SIG-M5 treated with dmso at 0.1 percent for 504 hours (cell line): ENCODE results near the gene CARD9.

Experiments used
- DNase-seq: peaks from one replicate; lab custom pipeline; 2025; ENCODE audit not compliant: unreplicated experiment; lab: John Stamatoyannopoulos, UW

CARD9 gene

DNA sequence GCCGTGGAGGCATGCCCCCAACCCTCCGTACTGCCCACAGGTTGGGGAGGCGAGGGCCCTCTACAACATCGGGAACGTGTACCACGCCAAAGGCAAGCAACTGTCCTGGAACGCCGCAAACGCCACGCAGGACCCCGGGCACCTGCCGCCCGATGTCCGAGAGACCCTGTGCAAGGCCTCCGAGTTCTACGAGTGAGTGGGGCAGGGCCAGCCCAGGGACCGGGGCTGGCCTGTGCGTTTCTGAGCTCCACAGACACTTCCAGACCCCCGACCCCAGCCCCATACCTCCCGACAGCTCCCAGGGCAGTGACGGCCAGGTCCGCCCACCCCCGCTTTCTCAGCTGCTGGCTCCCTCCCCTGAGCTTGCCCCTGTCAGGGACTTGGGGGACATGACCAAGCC lies 36.6 kb downstream of the CARD9 start:
- DNase-seq: no peak

DNA sequence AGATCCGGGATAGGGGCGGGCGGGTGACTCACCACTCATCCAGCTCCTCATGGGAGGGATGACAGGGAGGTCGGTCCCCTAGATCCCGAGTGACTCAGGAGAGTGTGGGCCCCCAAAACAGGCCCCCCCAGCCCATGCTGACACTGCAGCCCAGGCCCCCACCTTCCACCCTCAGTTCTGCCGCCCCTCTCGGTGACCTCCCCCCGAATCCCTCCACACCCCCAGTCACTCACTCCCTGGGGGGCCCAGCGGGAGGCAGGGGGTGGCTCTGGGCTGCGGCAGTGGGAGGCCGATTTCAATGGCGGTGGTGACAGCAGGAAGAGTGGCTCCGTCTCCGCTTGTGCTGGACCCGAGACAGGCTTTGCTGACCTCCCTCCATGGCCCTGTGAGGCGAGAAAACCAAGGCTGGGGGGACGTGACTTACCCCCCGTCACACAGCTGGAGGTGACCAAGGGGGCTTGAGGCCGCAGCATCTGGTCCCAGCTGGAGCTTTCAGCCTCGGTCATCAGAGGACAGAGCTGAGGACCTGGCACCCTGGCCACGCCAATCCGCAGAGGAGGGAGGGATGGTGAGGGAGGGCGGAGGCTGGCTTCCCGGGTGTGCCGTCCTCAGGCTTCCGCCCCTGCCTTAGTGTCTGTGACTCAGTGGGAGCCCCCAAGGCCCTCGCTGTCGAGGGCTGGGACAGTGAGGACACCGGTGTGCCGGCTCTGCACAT lies 37.2 kb downstream of the CARD9 start:
- DNase-seq: no peak

DNA sequence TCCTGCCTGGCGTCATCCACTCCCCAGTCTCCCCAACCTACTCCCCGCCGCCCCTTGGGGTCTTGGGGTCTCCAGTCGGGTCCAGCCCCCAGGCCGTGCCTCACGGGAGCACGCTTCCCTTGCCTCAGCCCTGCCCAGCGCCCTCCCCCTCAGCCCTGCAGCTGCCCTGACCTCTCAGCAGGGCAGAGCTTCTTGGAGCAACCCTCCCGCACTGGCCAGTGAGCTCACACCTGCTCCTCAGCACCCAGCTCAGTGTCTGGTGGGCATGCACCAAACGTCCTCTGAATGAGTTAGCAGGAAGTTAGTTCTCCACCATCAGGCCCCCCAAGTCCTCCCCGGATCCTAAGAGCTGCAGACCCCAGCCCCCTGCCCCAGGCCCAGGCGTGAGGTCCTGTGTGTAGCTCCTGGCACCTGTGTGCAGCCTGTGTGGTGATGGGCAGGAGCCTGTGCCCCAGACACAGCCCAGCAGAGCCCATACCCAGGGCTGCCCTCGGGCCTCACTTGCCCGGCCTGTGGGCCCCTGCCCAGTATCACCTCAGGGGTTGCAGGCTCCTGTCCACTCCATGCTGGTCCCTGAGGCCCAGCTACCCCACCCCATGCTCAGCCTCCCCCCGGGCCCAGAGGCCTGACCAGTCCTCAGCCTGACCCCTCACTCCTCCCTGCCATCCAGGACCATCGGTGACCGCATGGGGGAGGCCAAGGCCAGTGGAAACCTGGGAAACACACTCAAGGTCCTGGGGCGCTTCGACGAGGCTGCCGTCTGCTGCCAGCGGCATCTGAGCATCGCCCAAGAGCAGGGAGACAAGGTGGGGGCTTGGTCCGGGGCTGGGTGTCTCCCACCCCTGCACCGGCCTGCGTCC lies 37.9 kb downstream of the CARD9 start:
- no peak for DNase-seq

DNA sequence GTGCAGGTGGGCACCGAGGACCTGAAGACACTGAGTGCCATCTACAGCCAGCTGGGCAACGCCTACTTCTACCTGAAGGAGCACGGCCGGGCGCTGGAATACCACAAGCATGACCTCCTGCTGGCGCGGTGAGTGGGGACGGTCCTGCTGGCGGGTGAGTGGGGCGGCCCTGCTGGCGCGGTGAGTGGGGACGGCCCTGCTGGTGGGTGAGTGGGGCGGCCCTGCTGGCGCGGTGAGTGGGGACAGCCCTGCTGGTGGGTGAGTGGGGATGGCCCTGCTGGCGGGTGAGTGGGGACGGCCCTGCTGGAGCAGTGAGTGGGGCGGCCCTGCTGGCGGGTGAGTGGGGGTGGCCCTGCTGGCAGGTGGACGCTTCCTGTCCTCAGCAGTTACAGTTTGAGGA lies 38.9 kb downstream of the CARD9 start:
- DNase-seq: no peak

DNA sequence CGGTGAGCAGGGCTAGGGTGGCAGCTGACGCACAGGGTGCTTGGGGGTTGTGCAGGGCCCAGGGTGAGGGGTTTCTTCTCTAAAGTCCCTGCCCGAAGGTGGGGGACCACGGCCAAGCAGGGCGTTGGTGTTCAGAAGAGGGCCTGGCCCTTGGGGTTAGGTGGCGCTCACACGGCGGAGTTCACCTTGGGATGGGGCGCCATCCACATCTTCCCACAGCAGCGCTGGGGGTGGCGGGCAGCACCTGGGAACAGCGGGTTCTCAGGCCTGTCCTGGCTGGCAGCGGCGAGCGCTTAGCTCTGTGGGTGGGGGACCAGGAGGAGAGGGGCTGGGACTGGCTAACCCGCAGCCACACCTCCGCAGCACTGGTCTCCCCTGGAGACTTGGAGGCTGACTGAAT lies 40.0 kb downstream of the CARD9 start:
- no peak for DNase-seq

DNA sequence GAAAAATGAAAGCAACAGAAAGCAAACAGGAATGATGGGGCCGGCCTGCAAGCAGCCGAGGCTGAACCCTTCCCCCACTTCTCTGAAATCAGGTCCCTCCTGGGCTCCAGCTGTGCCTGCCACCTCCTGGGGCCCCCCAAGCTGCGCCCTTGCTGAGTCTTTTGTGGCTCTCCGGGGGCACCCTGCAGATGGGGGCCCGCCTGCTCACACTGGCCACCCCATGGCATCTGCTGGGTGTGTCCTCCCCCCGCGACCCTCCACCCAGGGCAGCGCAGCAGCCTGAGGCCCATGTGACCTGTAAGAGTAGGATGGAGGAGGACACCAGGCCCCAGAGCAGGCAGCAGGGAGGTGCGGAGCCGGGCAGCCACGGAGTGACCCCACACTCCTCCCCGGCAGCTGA lies 40.4 kb downstream of the CARD9 start:
- no peak for DNase-seq

DNA sequence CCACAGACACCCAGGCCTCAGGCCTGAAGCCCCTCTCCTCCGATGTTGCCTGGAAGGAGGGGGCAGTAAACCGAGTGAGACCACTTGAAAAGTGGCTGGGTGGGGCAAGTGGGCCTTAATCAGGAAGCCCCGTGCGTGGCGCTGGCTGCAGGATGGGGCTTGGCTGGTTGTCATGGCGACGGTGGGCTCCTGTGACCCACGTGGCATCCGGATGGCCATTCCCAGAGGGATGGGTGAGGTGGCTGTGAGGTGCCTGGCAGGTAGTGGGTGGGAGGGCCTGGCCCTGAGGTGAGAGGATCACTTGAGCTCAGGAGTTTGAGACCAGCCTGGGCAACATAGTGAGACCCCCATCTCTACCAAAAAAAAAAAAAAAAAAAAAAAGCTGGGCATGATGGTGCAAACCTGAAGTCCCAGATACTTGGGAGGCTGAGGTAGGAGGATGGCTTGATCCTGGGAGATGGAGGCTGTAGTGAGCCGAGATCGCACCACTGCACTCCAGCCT lies 40.9 kb downstream of the CARD9 start:
- no peak for DNase-seq

DNA sequence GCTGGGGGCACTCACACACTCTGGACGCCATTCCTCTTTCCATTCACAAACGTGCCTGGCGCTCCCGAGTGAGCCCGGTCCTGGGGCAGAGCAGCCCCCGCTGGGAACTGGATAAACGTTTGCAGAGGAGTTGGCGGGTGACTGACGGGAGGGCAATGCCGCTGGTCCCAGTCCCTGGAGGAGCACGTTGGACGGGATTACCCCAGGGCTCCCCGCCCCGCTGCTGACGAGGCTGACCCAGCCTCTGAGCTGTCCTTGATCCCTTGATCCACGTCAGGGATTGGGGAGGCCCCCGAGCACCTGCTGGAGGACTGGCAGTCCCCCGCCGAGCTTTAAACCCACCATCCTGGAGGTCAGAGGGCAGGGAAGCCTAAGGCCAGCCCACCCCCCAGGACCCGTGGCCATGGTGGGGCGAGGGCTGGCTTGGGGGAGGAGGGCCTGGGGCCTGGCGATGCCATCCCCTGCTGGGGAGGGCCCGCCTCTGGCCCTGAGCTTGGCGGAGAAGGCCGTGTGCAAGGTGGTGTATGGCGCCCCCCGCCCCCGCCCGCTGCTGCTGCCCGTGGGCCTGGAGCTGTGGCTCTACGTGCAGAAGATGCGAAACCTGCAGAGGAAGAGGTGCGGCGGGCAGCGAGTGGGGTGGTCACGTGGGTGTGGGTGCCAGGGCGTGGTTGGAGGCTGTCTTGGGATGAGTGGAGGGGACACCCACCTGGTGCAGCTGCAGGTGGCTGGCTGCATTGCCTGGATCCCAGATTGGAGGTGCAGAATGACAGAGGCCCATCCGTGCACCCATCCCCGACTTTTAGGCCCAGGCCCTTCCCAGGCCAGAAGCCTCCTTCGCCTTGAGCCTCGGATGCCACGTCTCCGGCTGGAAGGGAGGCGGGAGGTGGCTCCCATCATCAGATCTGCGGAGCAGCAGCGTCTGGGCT lies 41.6 kb downstream of the CARD9 start:
- no peak for DNase-seq

DNA sequence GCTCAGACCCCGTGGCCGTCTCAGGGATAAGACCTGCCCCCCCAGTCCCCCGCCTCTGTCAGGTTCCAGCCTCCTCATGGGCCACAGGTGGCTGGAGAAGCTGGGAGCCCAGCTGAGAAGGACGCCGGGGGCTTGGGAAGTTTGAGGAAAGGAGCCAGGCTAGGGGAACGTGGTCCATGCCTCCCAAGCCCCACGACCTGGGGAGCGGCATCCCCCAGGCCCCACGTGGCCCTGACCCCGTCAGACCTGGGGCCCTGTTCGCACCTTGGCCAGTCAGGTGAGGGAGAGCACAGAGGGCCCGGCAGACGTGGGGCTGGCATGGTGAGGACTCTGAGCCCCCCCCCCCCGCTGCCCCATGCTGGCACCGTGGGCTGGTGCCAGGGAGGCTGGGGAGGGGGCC lies 42.4 kb downstream of the CARD9 start:
- no peak for DNase-seq

DNA sequence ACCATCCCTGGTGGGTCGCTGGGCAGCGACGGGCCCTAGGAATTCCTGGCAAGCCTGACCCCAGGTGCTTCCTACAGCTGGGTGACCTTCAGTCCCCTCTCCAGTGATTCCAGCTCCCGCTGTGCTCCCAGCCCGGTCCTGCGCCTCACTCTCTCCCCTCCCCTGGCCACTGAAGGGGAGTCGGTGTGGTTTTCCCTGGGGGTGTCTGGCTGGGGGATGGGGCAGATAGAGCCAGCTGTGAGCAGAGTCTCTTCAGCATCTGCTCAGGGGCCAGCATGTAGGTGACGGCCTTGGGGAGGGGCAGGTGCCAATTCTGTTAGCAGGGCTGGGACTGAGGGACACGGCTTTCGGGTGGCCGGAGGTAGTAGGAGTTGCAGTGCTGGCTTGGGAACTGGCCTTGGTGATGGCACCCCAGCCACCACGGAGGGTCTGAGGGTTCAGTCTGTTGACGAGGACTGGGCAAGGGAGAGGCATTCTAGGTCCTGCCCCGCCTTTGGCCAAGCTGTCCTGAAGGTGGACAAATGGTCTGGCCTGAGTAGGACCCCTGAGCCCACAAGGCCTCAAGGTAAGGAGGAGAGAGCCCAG lies 43.0 kb downstream of the CARD9 start:
- DNase-seq: no peak

DNA sequence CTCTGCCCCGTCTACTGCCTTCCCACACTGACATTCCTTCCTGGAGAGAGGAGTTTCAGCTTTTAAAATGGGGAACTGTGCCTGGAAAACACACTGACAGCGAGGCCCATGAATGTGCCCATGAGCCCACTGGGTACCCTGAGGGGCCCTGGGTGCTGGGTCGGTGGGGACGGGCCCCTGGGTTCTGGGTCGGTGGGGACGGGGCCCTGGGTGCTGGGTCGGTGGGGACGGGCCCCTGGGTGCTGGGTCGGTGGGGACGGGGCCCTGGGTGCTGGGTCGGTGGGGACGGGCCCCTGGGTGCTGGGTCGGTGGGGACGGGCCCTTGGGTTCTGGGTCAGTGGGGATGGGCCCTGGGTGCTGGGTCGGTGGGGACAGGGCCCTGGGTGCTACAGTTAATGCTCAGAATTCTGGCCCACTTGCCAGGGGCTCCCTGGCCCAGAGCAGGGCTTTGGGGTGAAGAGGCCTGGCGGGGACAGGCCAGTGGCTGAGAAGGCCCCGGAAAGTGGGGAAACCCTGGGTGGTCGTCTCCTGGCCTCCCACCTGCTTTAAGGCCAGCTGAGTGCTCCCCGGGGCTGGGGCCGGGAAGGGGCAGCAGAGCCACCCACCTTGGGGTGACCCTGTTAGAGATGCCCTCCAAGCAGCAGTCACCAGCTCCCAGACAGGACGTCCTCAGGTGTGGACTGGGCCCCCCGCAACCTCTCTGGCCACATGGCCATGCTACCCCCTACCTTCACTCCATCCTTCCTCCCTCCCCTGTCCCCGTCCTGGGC lies 43.6 kb downstream of the CARD9 start:
- DNase-seq: no peak

DNA sequence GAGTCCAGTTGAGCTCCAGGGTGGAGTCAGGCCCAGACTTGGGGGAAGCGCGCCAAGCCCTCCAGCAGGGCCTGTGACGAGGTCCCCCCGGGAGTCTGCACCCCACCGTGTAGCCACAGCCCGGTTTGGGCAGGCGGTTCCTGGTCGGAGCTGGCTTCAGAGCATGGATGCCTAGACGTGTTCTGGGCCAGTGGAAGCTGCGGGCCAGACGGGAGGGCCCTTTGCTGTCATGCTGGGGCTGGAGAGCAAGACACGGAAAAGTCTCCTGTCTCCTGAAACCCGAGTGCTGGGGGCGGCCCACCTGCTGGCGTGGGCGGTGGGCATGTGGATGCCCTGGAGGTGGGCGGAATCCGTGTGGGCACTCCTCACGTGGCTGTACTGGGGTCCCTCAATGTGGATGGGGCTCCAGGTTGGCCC lies 44.2 kb downstream of the CARD9 start:
- no peak for DNase-seq

DNA sequence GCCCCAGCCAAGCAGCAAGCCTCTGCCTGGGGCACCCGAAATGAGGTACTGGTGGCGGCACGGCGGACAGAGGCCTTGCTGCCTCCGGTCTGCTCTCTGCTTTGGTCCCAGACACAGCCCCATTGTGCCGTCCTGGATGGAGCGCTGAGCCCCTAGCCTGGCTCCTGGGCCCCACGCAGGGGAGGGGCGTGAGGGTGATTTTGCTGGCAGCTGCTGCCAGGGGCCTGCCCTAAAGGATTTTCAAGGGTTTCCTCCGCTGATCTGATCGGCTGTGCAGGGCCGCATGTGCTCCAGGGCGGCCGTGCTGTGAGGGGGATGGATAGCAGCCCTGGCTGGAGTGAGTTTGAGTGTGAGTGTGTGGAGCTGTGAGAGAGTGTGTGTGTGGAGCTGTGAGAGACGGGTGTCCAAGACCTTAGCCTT lies 44.8 kb downstream of the CARD9 start:
- no peak for DNase-seq

DNA sequence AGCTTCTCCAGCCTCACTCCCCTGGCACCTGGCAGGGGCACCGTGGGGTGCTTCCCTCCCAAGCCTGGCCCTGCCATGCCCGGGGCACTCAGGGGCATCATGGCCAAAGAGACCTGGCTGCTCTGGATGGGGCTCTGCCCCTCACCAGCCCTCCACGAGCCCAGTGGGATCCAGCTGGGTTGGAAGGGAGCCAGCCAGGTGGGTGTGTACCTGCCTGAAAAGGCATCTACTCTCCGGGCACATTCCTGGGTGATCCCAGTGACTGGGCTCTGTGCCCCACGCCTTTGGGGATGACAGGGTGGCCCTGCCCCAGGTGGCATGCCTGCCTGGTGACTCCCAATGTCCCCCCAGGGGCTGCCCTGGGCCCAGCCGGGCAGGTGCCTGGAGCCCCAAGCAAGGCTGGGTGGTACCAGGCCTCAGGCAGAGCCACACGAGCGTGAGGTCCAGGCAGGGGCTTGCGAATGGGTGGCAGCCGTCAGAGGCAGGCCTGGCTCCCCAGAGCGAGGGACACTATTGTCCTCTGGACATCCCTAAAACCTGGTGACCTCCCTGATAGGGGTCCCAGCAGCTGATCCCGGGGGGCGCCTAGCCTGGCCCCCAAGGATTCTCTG lies 45.4 kb downstream of the CARD9 start:
- DNase-seq: no peak

DNA sequence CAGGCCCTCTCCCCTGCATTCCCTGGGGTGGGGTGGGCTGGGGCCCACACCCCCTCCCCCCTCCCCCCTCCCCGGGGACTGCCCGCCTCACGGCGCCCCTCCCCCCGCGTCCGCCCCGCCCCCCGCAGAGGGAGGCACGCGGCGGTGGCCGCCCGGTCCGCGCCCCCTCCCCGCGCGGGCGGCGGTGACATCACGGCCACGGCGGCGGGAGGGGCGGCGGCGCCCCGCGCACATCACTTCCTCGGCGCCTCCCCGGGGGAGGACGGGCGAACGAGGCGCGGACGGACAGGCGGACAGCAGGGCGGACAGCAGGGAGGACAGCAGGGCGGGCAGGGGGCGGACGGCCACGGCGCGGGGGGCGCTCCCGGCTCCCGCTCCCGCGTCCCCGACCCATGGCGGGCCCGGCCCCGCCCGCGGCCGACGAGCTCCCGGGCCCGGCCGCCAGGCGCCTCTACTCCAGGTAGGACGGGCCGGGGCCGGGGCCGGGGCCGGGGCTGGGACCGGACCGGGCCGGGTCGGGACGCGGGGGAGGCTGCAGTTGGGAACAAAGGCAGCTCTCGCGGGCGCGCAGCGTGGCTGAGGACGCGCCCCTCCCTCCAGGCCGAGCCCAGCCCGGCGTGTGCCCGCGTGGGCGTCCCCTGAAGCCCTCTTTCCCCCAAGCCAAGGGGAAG lies 46.0 kb downstream of the CARD9 start, which contains the start of gene GPSM1:
Gene GPSM1, plus strand, starts transcription at position 236 of the 671 bp plus-strand sequence. Its CDS starts 157 bp downstream, at position 393.
- DNase-seq: no peak

DNA sequence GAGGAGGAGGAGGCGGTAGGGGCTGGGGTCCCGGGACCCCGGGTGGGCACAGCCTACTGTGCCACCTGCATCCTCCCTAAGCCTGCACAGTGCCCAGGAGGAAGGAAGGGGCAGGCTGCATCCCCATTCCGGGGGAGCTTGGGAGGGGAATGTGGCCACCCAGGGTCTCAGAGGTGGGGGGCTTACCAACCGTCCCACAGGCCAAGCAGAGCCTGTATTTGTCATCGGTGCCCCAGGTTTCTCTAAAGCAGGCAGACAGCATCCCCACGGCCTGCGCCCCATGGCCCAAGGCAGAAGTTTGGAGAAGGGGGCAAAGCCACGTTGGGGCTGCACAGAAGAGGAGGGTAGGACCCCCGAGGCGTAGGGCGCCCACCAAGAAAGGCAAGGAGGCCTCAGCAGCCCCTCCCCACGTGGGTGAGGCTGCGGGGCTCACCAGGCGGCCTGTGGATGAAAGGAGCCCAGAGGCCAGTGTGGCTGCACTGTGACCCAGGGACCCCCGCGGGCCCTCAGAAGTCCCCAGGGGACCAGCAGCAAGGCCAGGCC lies 46.6 kb downstream of the CARD9 start:
- no peak for DNase-seq

DNA sequence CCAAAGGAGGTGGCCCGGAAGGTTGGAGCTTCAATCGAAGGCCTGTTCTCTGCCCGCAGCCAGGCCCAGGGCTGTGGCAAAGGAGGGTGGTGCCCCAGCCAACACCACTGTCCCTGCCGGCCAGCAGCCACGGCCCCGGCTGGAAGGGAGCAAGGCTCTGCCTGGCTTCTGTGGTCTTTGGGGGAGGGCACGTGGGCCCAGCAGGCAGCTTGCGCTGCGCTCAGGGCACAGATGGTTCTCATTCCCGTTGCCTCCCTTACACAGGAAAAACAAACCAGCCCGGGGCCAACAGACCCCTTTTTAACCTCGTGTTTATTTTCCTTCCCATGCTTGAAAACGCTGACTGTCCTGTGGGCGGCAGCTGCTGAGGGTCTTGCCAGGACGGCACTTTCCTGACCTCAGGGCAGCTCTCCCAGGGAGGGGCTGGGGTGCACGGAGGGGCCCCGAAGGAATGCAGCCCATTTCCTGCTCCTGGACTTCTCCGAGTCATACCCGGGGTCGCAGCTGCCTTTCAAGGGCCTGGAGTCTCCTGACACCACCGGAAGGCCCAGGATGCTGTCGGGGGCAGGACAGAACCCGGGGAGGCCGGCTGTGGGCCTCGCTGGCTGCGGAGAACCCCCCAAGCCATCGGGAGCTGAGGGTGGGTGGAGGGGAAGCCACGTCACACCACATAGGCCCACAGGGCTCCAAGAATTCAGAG lies 47.3 kb downstream of the CARD9 start:
- no peak for DNase-seq

DNA sequence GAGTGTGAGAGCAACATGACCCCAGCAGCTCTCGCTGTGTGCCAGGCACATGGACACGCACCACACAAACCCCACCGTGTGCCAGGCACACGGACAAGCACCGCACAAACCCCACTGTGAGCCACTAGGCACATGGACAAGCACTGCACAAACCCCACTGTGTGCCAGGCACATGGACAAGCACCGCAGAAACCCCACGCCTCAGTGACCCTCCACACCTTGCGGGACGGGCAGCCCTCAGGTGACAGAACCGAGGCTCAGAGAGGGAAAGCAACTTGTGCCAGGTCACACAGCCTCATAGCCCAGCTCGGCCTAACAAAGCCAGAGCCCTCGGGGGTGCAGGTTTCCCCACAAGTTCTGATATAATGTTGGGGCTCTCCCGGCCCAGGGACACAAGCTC lies 48.1 kb downstream of the CARD9 start:
- DNase-seq: no peak
